B cell (primary cell): ENCODE results near the gene CTNNA3. TPM values are rescaled to one million over a fixed set of nuclear protein-coding genes. Genes with fewer than 3 reads are reported as not detected.

ENCODE experiments used
- ATAC-seq: fragments of 200-7000 bp; cut with Tn5 transposase; one replicate; pipeline ENCODE4 v1.10.0; 2021; ENCODE audit warnings: low read depth, mild to moderate bottlenecking, moderate number of reproducible peaks, moderate library complexity
- CTCF ChIA-PET: fragments of 350-600 bp; sonication (Branson Sonifier 250); formaldehyde crosslinking; loops from one replicate; lab custom pipeline; 2021; ENCODE audit warnings: antibody characterized with exemption, inconsistent platforms; lab: Charles Lee
- POLR2A ChIA-PET: fragments of 350-600 bp; sonication (Branson Sonifier 250); formaldehyde crosslinking; loops from one replicate; lab custom pipeline; 2021; ENCODE audit warnings: antibody characterized with exemption; lab: Charles Lee
- DNase-seq: peaks from one replicate; pipeline ENCODE4 v3.0.0; 2013
- H2AFZ ChIP-seq: 2 replicates; pipeline ENCODE4 v1.6.1; 2012; ENCODE audit warnings: mild to moderate bottlenecking, low read depth, low read length; ENCODE audit not compliant: insufficient read depth, poor library complexity, severe bottlenecking
- H3K27ac ChIP-seq, 2 donors: 1 replicate in 1 of 2; 2 replicates in 1 of 2; pipeline ENCODE4 v1.5.1; 2012 to 2013; ENCODE audit warnings: low read length in 2 of 2, mild to moderate bottlenecking in 2 of 2, moderate library complexity in 1 of 2
- H3K27me3 ChIP-seq, 4 experiments: fragments of 200-600 bp in 1 of 4; sonication (generic) in 1 of 4; replicated peaks in 1 of 4; 1 replicate in 2 of 4; 2 replicates in 2 of 4; pipeline versions ENCODE4 v1.6.1 to v1.7.0; 2013 to 2016; ENCODE audit warnings: low read length in 3 of 4, mild to moderate bottlenecking in 2 of 4, mixed read lengths in 1 of 4, moderate library complexity in 1 of 4; ENCODE audit not compliant: insufficient read depth in 4 of 4, control insufficient read depth in 3 of 4; ENCODE audit errors: control extremely low read depth in 1 of 4
- H3K36me3 ChIP-seq, 2 experiments: replicated peaks in 1 of 2; 1 replicate in 1 of 2; 2 replicates in 1 of 2; pipeline versions ENCODE4 v1.6.1 to v1.7.1; 2013; ENCODE audit warnings: low read length in 1 of 2; ENCODE audit not compliant: insufficient read depth in 2 of 2, control insufficient read depth in 1 of 2; ENCODE audit errors: control extremely low read depth in 1 of 2, extremely low read depth in 1 of 2
- H3K4me1 ChIP-seq, 2 donors: fragments of 200-600 bp in 1 of 2; sonication (generic) in 1 of 2; 1 replicate in 1 of 2; 2 replicates in 1 of 2; pipeline versions ENCODE4 v1.5.1 to v1.6.1; 2013 to 2017; ENCODE audit warnings: low read length in 2 of 2; ENCODE audit not compliant: control insufficient read depth in 2 of 2, insufficient read depth in 2 of 2
- H3K4me2 ChIP-seq: replicated peaks from 2 replicates; pipeline ENCODE3; 2012; ENCODE audit warnings: mild to moderate bottlenecking, low read depth, low read length; ENCODE audit not compliant: poor library complexity, severe bottlenecking
- H3K4me3 ChIP-seq, 5 experiments: fragments of 200-600 bp in 1 of 5; sonication (generic) in 1 of 5; 1 replicate in 3 of 5; 2 replicates in 2 of 5; pipeline versions ENCODE4 v1.5.1 to v1.7.0; 2011 to 2016; ENCODE audit warnings: low read length in 4 of 5, mild to moderate bottlenecking in 4 of 5, low read depth in 2 of 5, control low read depth in 1 of 5, moderate library complexity in 1 of 5; ENCODE audit not compliant: insufficient read depth in 1 of 5; ENCODE audit errors: control extremely low read depth in 1 of 5, extremely low read depth in 1 of 5
- H3K79me2 ChIP-seq: fragments of 200-600 bp; sonication (generic); one replicate; pipeline ENCODE4 v1.6.0; 2016; ENCODE audit warnings: low read length; ENCODE audit not compliant: control insufficient read depth, insufficient read depth
- H3K9ac ChIP-seq: fragments of 200-600 bp; sonication (generic); 2 replicates; pipeline ENCODE4 v1.6.1; 2017; ENCODE audit warnings: mild to moderate bottlenecking, low read length, moderate library complexity
- H3K9me3 ChIP-seq, 3 donors: one replicate each; pipeline versions ENCODE4 v1.6.1 to v1.7.1; 2013; ENCODE audit warnings: low read length in 2 of 3; ENCODE audit not compliant: control insufficient read depth in 2 of 3, insufficient read depth in 1 of 3; ENCODE audit errors: control extremely low read depth in 1 of 3
- H4K20me1 ChIP-seq: 2 replicates; pipeline ENCODE4 v1.6.0; 2012; ENCODE audit warnings: mild to moderate bottlenecking, low read length; ENCODE audit not compliant: insufficient read depth, control insufficient read depth, poor library complexity, severe bottlenecking
- H3K27ac Mint-ChIP-seq: one replicate; pipeline ENCODE4 v1.8.0; 2021; ENCODE audit warnings: mixed read lengths
- H3K27me3 Mint-ChIP-seq: one replicate; pipeline ENCODE4 v1.8.0; 2021; ENCODE audit warnings: mixed read lengths
- H3K4me1 Mint-ChIP-seq: one replicate; pipeline ENCODE4 v1.8.0; 2021; ENCODE audit warnings: mixed read lengths
- H3K4me3 Mint-ChIP-seq: one replicate; pipeline ENCODE4 v1.8.0; 2021; ENCODE audit warnings: mixed read lengths
- H3K9me3 Mint-ChIP-seq: one replicate; pipeline ENCODE4 v1.8.0; 2022; ENCODE audit warnings: mixed read lengths; ENCODE audit not compliant: insufficient read depth
- CTCF ChIP-seq: fragments of 200-600 bp; IDR thresholded peaks from one replicate; pipeline ENCODE4 v1.8.0; 2022; ENCODE audit warnings: antibody characterized with exemption, mild to moderate bottlenecking
- EZH2 ChIP-seq: IDR thresholded peaks from 2 replicates; pipeline ENCODE4 v1.6.1; 2012; ENCODE audit warnings: borderline replicate concordance, low read depth, mild to moderate bottlenecking, moderate library complexity, low read length; ENCODE audit not compliant: insufficient read depth, poor library complexity, severe bottlenecking
- WGBS: methylation state at CpG from one replicate; pipeline ENCODE4 v1.1.5; 2013; ENCODE audit warnings: missing lambda C conversion rate; ENCODE audit not compliant: insufficient coverage; 5-methylcytosine and 5-hydroxymethylcytosine counted together
- intact Hi-C: fragments of 100-400 bp; cut with micrococcal nuclease; formaldehyde crosslinking; loops from one replicate; pipeline ENCODE4 v1.10.0; 2022
- polyA plus RNA-seq: library from polyadenylated mRNA; depleted of rRNA; stranded (reverse); fragments of >200 nt; gene quantifications from 2 replicates; pipeline ENCODE4 v1.2.3, GENCODE V29; 2012
- total RNA-seq, 2 donors: library from RNA; stranded (reverse); fragments of 120-200 nt in 1 of 2; gene quantifications; 1 replicate in 1 of 2; 2 replicates in 1 of 2; pipeline versions ENCODE4 v1.2.3 to v1.2.4, GENCODE V29; 2013 to 2022

CTNNA3 gene
- total and polyA plus RNA-seq, 2 donors (not counting 1 experiment from before 2014, with no cell fraction given), result 0.01 TPM; not detected in 1

DNA sequence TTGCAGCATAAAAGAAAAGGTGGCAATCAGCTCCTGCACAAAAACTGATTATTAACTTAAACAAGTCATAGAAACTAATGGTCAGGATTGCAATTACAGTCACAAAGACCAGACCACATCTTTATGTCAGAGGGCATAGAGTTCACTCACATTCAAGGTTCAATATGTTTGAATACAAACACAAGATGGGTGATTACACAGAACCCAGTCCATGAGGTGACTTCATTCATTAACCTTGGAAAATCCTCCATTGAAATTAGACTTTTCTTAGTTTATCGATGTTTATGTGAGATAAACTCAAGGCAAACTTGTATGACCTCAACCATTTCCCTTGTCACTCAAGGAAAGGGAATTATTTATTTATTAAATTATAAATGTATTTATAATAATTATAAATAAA lies 1158.8 kb downstream of the CTNNA3 start:
- Histone ChIP-seq H3K27ac (no peak overlapping the region), H3K9me3 (no peaks in the 10 kb centered on the region), H3K4me2 (no peak overlapping the region), H3K4me3 (no peak overlapping the region), H3K79me2 (no peaks in the 10 kb centered on the region), H3K4me1 (no peaks in the 10 kb centered on the region), H3K27me3 (no peaks in the 10 kb centered on the region), H4K20me1 (no peaks in the 10 kb centered on the region), H3K36me3 (no peaks in the 10 kb centered on the region), H3K9ac (no peak overlapping the region), H2AFZ (no peak overlapping the region)
- intact Hi-C loops, result no loop called here
- no CpG with 5 or more reads among the region's 1 CpG for WGBS
- H3K27me3 Mint-ChIP-seq, result no peaks in the 10 kb centered on the region
- peaks cover 3% of the 10 kb centered on the region for H3K9me3 Mint-ChIP-seq
- H3K27ac Mint-ChIP-seq, result no peak overlapping the region
- no peak for TF ChIP-seq EZH2
- no peak for TF ChIP-seq CTCF
- ChIA-PET CTCF (no interaction called here), POLR2A (no interaction called here)
- H3K4me1 Mint-ChIP-seq, result no peaks in the 10 kb centered on the region
- H3K4me3 Mint-ChIP-seq, result no peak overlapping the region
- ATAC-seq, result no peak
- no peak for DNase-seq

DNA sequence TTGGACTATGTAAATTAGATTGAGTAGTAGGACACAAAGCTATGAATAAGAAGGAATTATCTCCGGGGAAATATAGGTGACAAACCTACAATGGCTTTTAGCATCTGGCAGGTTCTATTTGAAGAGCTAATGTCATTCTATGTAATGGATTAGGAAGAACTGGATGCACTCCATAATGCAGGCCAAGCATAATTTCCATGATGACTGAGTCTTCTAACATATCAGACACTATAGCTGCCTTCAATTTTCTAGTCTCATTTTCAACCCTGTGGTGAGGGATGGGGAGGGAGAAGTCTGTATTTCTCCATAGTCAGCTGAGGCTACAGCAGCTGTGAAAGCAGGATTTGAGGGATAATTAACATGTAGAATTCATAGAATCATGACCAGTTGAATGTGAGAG lies 1160.6 kb downstream of the CTNNA3 start:
- POLR2A ChIA-PET, result no interaction called here
- H3K4me1 Mint-ChIP-seq, result no peaks in the 10 kb centered on the region
- no peak overlapping the region for H3K4me3 ChIP-seq

More for the DNA sequence above, 1160.6 kb downstream of the CTNNA3 start:
- CTCF ChIA-PET, result no interaction called here
- DNase-seq (no peak), ATAC-seq (no peak)
- no peak overlapping the region for H3K9ac ChIP-seq
- H3K79me2 ChIP-seq, result no peaks in the 10 kb centered on the region
- Mint-ChIP-seq H3K9me3 (peaks cover 3% of the 10 kb centered on the region), H3K27me3 (no peaks in the 10 kb centered on the region), H3K4me3 (no peak overlapping the region), H3K27ac (no peak overlapping the region)
- H3K27me3 ChIP-seq, result no peaks in the 10 kb centered on the region
- H4K20me1 ChIP-seq, result no peaks in the 10 kb centered on the region
- H3K9me3 ChIP-seq, result no peaks in the 10 kb centered on the region
- H3K36me3 ChIP-seq, result no peaks in the 10 kb centered on the region
- H3K27ac ChIP-seq, result no peak overlapping the region
- intact Hi-C loops, result no loop called here
- H2AFZ ChIP-seq, result no peak overlapping the region
- no CpG with 5 or more reads among the region's 1 CpG for WGBS
- no peaks in the 10 kb centered on the region for H3K4me1 ChIP-seq
- TF ChIP-seq EZH2, result no peak
- no peak for TF ChIP-seq CTCF
- no peak overlapping the region for H3K4me2 ChIP-seq
